Measurements from ENCODE around the gene IFNAR2. TPM values are rescaled to one million over a fixed set of nuclear protein-coding genes. Genes with fewer than 3 reads are reported as not detected.

Gene IFNAR2
- total RNA-seq, 1 experiment from 2014 or later = 31.0 TPM

- CTCF ChIA-PET = no interaction called here
These were observed 6.4 kb downstream of the IFNAR2 start for GRCh38 chr21:33236013-33236686.

GRCh38 chr21:33236766-33237165 lies 7.0 kb downstream of the IFNAR2 start:
- BruUV-seq (replicated peaks) = no TSS peak
- CTCF ChIA-PET = no interaction called here
- Mint-ChIP-seq H3K9me3 (ENCODE audit: low read depth, unreplicated experiment) (no peaks in the 10 kb centered on the region), H3K27me3 (ENCODE audit: unreplicated experiment) (no peaks in the 10 kb centered on the region), H3K4me3 (ENCODE audit: low read depth, unreplicated experiment) (no peak overlapping the region), H3K4me1 (ENCODE audit: low read depth, unreplicated experiment) (peaks cover 26% of the 10 kb centered on the region), H3K27ac (ENCODE audit: unreplicated experiment) (no peak overlapping the region), H3K36me3 (ENCODE audit: insufficient read depth, unreplicated experiment) (peaks cover 14% of the 10 kb centered on the region)
- no peak for TF ChIP-seq CTCF (IDR thresholded peaks at IDR 0.05; ENCODE audit: unreplicated experiment)
- DNase-seq = no peak
- intact Hi-C loops (cut with micrococcal nuclease; ENCODE audit: unreplicated experiment) = no loop called here

More at GRCh38 chr21:33236013-33236686, 6.4 kb downstream of the IFNAR2 start:
- Mint-ChIP-seq H3K9me3 (ENCODE audit: low read depth, unreplicated experiment) (no peaks in the 10 kb centered on the region), H3K27ac (ENCODE audit: unreplicated experiment) (no peak overlapping the region), H3K27me3 (ENCODE audit: unreplicated experiment) (no peaks in the 10 kb centered on the region), H3K36me3 (ENCODE audit: insufficient read depth, unreplicated experiment) (peaks cover 14% of the 10 kb centered on the region), H3K4me3 (ENCODE audit: low read depth, unreplicated experiment) (no peak overlapping the region), H3K4me1 (ENCODE audit: low read depth, unreplicated experiment) (peaks cover 31% of the 10 kb centered on the region)
- BruUV-seq (replicated peaks) = no TSS peak
- intact Hi-C loops (cut with micrococcal nuclease; ENCODE audit: unreplicated experiment) = no loop called here
- no peak for TF ChIP-seq CTCF (IDR thresholded peaks at IDR 0.05; ENCODE audit: unreplicated experiment)
- no peak for DNase-seq

DNA sequence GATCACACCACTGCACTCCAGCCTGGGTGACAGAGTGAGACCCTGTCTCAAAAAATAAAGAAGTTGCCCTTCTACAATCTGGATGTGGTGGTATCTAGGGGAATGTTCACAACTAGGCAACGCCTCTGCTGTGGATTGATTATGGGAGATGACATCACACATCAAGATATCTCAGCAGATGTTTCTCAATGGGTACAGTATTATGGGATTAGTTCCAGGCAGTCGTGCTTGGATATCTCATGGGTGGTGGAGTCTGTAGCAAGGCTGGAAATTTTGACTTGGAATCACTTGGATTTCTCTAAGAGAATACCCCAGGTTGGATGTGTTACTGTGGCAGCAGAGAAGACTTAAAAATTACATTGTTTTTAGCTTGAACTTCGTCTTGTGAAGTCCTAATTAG lies 7.7 kb downstream of the IFNAR2 start:
- no peak for DNase-seq
- Mint-ChIP-seq H3K4me1 (ENCODE audit: low read depth, unreplicated experiment) (peaks cover 19% of the 10 kb centered on the region), H3K27me3 (ENCODE audit: unreplicated experiment) (no peaks in the 10 kb centered on the region), H3K36me3 (ENCODE audit: insufficient read depth, unreplicated experiment) (peaks cover 13% of the 10 kb centered on the region), H3K27ac (ENCODE audit: unreplicated experiment) (no peak overlapping the region), H3K9me3 (ENCODE audit: low read depth, unreplicated experiment) (no peaks in the 10 kb centered on the region), H3K4me3 (ENCODE audit: low read depth, unreplicated experiment) (no peak overlapping the region)
- no peak for TF ChIP-seq CTCF (IDR thresholded peaks at IDR 0.05; ENCODE audit: unreplicated experiment)
- intact Hi-C loops (cut with micrococcal nuclease; ENCODE audit: unreplicated experiment) = no loop called here
- CTCF ChIA-PET = no interaction called here
- no TSS peak for BruUV-seq (replicated peaks)

DNA sequence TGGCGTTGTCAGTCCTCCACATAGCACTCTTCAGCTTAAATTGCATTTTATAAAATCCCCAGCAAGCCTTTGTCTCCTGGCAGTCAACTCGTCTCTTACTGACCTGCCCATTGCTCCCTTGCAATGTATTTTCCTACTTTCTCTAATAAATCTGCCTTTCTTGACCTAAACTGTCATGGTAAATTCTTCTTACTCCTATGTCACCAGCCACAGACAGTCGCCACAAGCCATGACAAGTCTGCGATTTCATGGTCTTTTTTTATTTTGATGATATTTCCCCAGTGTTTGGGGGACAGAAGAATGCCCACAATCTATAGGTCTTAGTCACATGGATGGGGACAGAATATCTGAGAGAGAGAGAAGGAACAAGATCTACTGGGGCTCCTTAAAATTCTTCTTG lies 8.4 kb downstream of the IFNAR2 start:
- Mint-ChIP-seq H3K36me3 (ENCODE audit: insufficient read depth, unreplicated experiment) (peaks cover 9% of the 10 kb centered on the region), H3K27ac (ENCODE audit: unreplicated experiment) (no peak overlapping the region), H3K4me3 (ENCODE audit: low read depth, unreplicated experiment) (no peak overlapping the region), H3K27me3 (ENCODE audit: unreplicated experiment) (no peaks in the 10 kb centered on the region), H3K4me1 (ENCODE audit: low read depth, unreplicated experiment) (peaks cover 12% of the 10 kb centered on the region), H3K9me3 (ENCODE audit: low read depth, unreplicated experiment) (no peaks in the 10 kb centered on the region)
- DNase-seq = no peak
- CTCF ChIA-PET = no interaction called here
- intact Hi-C loops (cut with micrococcal nuclease; ENCODE audit: unreplicated experiment) = no loop called here
- BruUV-seq (replicated peaks) = no TSS peak
- TF ChIP-seq CTCF (IDR thresholded peaks at IDR 0.05; ENCODE audit: unreplicated experiment) = no peak

All from Calu3 (cell line).